Testis (tissue), 3 donors: ENCODE results near the gene SRGAP1. TPM values are rescaled to one million over a fixed set of nuclear protein-coding genes. Genes with fewer than 3 reads are reported as not detected.

Source experiments
- DNase-seq: peaks from one replicate; pipeline ENCODE4 v3.0.0-alpha.2; 2019
- H3K27ac ChIP-seq, 2 donors: fragments of 200-600 bp; sonication (generic); one replicate each; pipeline ENCODE4 v1.5.1; 2019
- H3K27me3 ChIP-seq: fragments of 200-600 bp; sonication (generic); one replicate; pipeline ENCODE4 v1.5.1; 2019
- H3K36me3 ChIP-seq: fragments of 200-600 bp; sonication (generic); one replicate; pipeline ENCODE4 v1.5.1; 2017; ENCODE audit warnings: low read depth; ENCODE audit errors: missing control alignments
- H3K4me1 ChIP-seq: fragments of 200-600 bp; sonication (generic); one replicate; pipeline ENCODE4 v1.5.1; 2019
- H3K4me3 ChIP-seq, 2 donors: fragments of 200-600 bp; sonication (generic); one replicate each; pipeline ENCODE4 v1.5.1; 2017 to 2019
- H3K9me3 ChIP-seq: fragments of 200-600 bp; sonication (generic); one replicate; pipeline ENCODE4 v1.5.1; 2017
- CTCF ChIP-seq, 3 experiments: fragments of 450-650 bp in 2 of 3; fragments of 200-600 bp in 1 of 3; sonication (generic) in 1 of 3; IDR thresholded peaks; one replicate each; pipeline ENCODE4 v1.5.1; 2016 to 2019; ENCODE audit warnings: antibody characterized with exemption in 3 of 3, mild to moderate bottlenecking in 2 of 3, moderate library complexity in 1 of 3
- POLR2A ChIP-seq: fragments of 450-650 bp; IDR thresholded peaks from one replicate; pipeline ENCODE4 v1.6.1; 2017; ENCODE audit warnings: antibody characterized with exemption, mild to moderate bottlenecking, moderate library complexity
- WGBS, 2 donors: methylation state at CpG; one replicate each; pipeline ENCODE4 v1.1.5; 2018; 5-methylcytosine and 5-hydroxymethylcytosine counted together
- intact Hi-C: fragments of 100-400 bp; cut with DNase I; formaldehyde crosslinking; loops from one replicate; pipeline ENCODE4 v1.15.1; 2023; ENCODE audit warnings: low total_unique reads
- polyA plus RNA-seq: library from polyadenylated mRNA; stranded (reverse); fragments of 350-450 nt; fragmentation: Illumina TruSeq; extraction: RNeasy Lipid Tissue Mini Kit (QIAGEN cat#74804); gene quantifications from one replicate; pipeline ENCODE4 v1.2.3, GENCODE V29; 2014; ENCODE audit warnings: low read depth, low replicate concordance; ENCODE audit not compliant: insufficient read depth
- total RNA-seq, 2 donors: library from RNA; depleted of rRNA; stranded (reverse); fragments of >200 nt; gene quantifications; one replicate each; pipeline ENCODE4 v1.2.3, GENCODE V29; 2016

SRGAP1 gene
- total and polyA plus RNA-seq, 3 donors from 2014 or later = 9.4 to 47.2 (median 26.9) TPM

DNA sequence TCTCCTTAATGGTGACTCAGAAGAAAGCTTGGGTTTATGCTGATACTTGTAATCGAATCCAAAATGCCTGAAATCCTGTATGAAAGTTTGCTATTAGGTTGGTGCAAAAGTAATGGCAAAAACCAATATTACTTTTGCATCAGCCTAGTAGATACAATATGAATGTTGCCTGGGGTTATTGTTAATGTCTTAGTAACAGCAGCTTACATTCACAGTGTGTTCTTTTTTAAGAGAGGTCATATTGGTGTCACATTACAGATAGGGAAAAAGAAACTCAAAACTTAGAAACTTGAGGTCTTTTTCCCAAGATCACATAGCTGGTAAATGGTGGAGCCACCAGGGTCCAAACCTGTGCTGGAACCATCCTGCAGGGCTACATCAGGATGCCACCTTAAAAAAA is 25.2 kb downstream of the SRGAP1 start:
- TF ChIP-seq POLR2A = no peak
- TF ChIP-seq CTCF (IDR thresholded peaks at IDR 0.05) = no peak
- no peak overlapping the region for H3K27ac ChIP-seq
- no peaks in the 10 kb centered on the region for H3K9me3 ChIP-seq
- H3K36me3 ChIP-seq = no peaks in the 10 kb centered on the region
- H3K4me3 ChIP-seq = no peak overlapping the region
- no peak for DNase-seq
- no peaks in the 10 kb centered on the region for H3K27me3 ChIP-seq
- H3K4me1 ChIP-seq = peaks cover 8% of the 10 kb centered on the region
- 78 to 87% methylated on average over 1 of the region's 1 CpG for WGBS, 2 donors
- intact Hi-C loops = no loop called here

GRCh38 chr12:63870838-63871237 is 26.3 kb downstream of the SRGAP1 start:
- WGBS, 2 donors = 90 to 92% methylated on average over 4 of the region's 4 CpGs
- peaks cover 8% of the 10 kb centered on the region for H3K4me1 ChIP-seq
- H3K27ac ChIP-seq = no peak overlapping the region
- no peak for DNase-seq
- intact Hi-C loops = no loop called here
- H3K27me3 ChIP-seq = no peaks in the 10 kb centered on the region
- no peak overlapping the region for H3K4me3 ChIP-seq
- H3K36me3 ChIP-seq = no peaks in the 10 kb centered on the region
- no peak for TF ChIP-seq CTCF (IDR thresholded peaks at IDR 0.05)
- no peak for TF ChIP-seq POLR2A
- no peaks in the 10 kb centered on the region for H3K9me3 ChIP-seq

DNA sequence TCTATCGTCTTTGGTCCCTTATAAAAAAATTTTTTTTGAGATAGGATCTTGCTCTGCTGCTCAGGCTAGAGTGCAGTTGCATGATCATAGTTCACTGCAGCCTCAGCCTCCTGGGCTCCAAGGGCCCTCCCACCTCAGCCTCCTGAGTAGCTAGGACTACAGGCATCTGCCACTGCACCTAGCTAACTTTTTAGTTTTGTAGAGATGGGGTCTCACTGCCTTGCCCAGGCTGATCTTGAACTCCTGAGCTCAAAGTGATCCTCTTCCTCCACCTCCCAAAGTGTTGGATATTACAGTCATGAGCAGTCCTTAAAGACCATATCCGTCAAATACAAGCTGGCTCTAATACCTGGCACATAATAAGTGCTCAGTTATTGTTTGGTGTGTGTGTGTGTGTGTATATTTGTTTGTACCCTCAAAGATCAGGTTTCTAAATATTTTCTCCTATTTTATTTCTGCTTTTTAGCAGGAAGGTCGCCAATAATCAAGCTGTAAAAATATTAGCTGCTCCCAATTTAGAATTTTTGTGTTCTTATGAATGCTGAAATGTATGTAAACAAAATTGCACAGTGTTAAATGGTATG is 30.5 kb downstream of the SRGAP1 start:
- no peak overlapping the region for H3K27ac ChIP-seq
- no peaks in the 10 kb centered on the region for H3K9me3 ChIP-seq
- no peaks in the 10 kb centered on the region for H3K36me3 ChIP-seq
- peaks cover 2% of the 10 kb centered on the region for H3K4me1 ChIP-seq
- intact Hi-C loops = no loop called here
- TF ChIP-seq CTCF (IDR thresholded peaks at IDR 0.05) (no peak), POLR2A (no peak)
- H3K27me3 ChIP-seq = no peaks in the 10 kb centered on the region
- WGBS, 2 donors = 70 to 73% methylated on average over 3 of the region's 3 CpGs
- no peak overlapping the region for H3K4me3 ChIP-seq
- DNase-seq = no peak

GRCh38 chr12:63875703-63876102 is 31.2 kb downstream of the SRGAP1 start:
- no peak for DNase-seq
- no peak for TF ChIP-seq CTCF (IDR thresholded peaks at IDR 0.05)
- no peak for TF ChIP-seq POLR2A
- 30 to 34% methylated on average over 3 of the region's 3 CpGs for WGBS, 2 donors
- Histone ChIP-seq H3K36me3 (no peaks in the 10 kb centered on the region), H3K4me3 (no peak overlapping the region), H3K9me3 (no peaks in the 10 kb centered on the region), H3K27ac (no peak overlapping the region), H3K4me1 (no peaks in the 10 kb centered on the region), H3K27me3 (no peaks in the 10 kb centered on the region)
- intact Hi-C loops = no loop called here

DNA sequence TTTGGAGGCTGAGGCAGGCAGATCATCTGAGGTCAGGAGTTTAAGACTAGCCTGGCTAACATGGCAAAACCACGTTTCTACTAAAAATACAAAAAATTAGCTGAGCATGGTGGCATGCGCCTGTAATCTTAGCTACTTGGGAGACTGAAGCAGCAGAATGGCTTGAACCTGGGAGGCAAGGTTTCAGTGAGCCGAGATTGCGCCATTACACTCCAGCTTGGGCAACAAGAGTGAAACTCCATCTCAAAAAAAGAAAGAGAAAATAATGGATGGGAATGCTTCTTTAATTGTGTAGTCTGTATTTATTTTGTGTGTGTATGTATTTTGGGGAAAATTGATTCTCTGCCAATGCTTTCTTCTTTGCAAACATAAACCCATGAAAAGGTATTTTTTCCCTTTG is 32.5 kb downstream of the SRGAP1 start:
- intact Hi-C loops = no loop called here
- no peak overlapping the region for H3K27ac ChIP-seq
- TF ChIP-seq POLR2A (no peak), CTCF (IDR thresholded peaks at IDR 0.05) (no peak)
- H3K4me1 ChIP-seq = no peaks in the 10 kb centered on the region
- H3K4me3 ChIP-seq = no peak overlapping the region
- no peaks in the 10 kb centered on the region for H3K9me3 ChIP-seq
- 84 to 88% methylated on average over 4 of the region's 4 CpGs for WGBS, 2 donors
- no peaks in the 10 kb centered on the region for H3K27me3 ChIP-seq
- no peak for DNase-seq
- H3K36me3 ChIP-seq = no peaks in the 10 kb centered on the region
